Endothelial cell of umbilical vein (primary cell): ENCODE data around the gene KLF3.

ENCODE experiments used
- CTCF ChIP-seq, 2 donors: IDR thresholded peaks; 1 replicate in 1 of 2; 2 replicates in 1 of 2; pipeline ENCODE4 v1.5.1; 2011; ENCODE audit warnings: low read length in 2 of 2, mild to moderate bottlenecking in 2 of 2, moderate library complexity in 2 of 2, control low read depth in 1 of 2, inconsistent platforms in 1 of 2, low read depth in 1 of 2; ENCODE audit not compliant: insufficient read depth in 1 of 2; ENCODE audit errors: extremely low read depth in 1 of 2
- EZH2 ChIP-seq: IDR thresholded peaks from 2 replicates; pipeline ENCODE4 v1.6.1; 2012; ENCODE audit warnings: borderline replicate concordance, low read depth, mild to moderate bottlenecking, moderate library complexity, low read length, inconsistent platforms; ENCODE audit not compliant: severe bottlenecking
- FOS ChIP-seq: IDR thresholded peaks from 2 replicates; pipeline ENCODE4 v1.6.1; 2011; ENCODE audit warnings: mild to moderate bottlenecking, low read length, moderate library complexity, borderline replicate concordance; ENCODE audit not compliant: insufficient read depth
- GATA2 ChIP-seq: IDR thresholded peaks from 2 replicates; pipeline ENCODE4 v1.7.0; 2011; ENCODE audit warnings: low read depth, mild to moderate bottlenecking, moderate library complexity, mixed read lengths, low read length; ENCODE audit not compliant: insufficient read length, insufficient read depth
- JUN ChIP-seq: IDR thresholded peaks from 2 replicates; pipeline ENCODE4 v1.6.1; 2011; ENCODE audit warnings: borderline replicate concordance, low read depth; ENCODE audit not compliant: insufficient read length, insufficient read depth
- MAX ChIP-seq: IDR thresholded peaks from 2 replicates; pipeline ENCODE4 v1.6.1; 2011; ENCODE audit not compliant: insufficient read depth, insufficient read length
- POLR2A ChIP-seq: IDR thresholded peaks from 2 replicates; pipeline ENCODE4 v1.6.1; 2012; ENCODE audit warnings: low read depth, mild to moderate bottlenecking, control low read depth, low read length
- POLR2AphosphoS5 ChIP-seq: IDR thresholded peaks from 2 replicates; pipeline ENCODE4 v1.6.1; 2012; ENCODE audit warnings: low read depth, mild to moderate bottlenecking, control low read depth, low read length, moderate library complexity; ENCODE audit not compliant: insufficient read depth

GRCh38 chr4:38625508-38625907 lies 38.5 kb upstream of the KLF3 start:
- TF ChIP-seq CTCF (IDR thresholded peaks at IDR 0.05; ENCODE audit: extremely low read depth in 1 of 2, insufficient read depth in 1 of 2, low read depth in 1 of 2, low read length in 2 of 2) (no peak), EZH2 (no peak), FOS (no peak), POLR2AphosphoS5 (no peak), POLR2A (no peak), MAX (no peak), GATA2 (no peak), JUN (no peak)
